Stimulated activated CD8-positive, alpha-beta memory T cell treated with anti-CD3 and anti-CD28 coated beads, Interleukin-2, amount 100 ng/mL, for 48 hours (primary cell): ENCODE measurements around the gene CACNB2.

Experiments
- DNase-seq, 2 donors: peaks; one replicate each; pipeline ENCODE4 v3.0.0-alpha.2; 2020; ENCODE audit warnings: low read depth in 2 of 2

The CACNB2 gene

DNA sequence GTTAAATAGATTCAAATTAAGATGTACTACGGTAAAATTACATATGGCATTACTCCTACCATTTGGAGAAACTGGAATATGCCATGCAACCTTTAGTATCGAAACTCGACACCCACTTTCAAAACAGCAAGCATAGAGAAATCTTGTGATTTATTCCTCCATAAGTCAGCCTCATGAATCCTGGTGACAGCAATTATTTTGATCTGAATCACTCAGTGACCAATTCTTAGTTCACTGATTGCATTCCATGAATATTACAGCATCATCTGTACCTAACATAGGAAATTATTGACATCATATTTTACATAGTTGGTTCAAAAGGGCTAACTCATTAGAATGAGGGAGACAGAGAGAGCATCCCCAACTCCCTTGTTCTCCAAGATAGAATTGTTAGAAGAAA is 89.6 kb downstream of the CACNB2 start:
- no peak for DNase-seq

- DNase-seq: no peak
Measured at GRCh38 chr10:18230794-18231193, 90.6 kb downstream of the CACNB2 start.

DNA sequence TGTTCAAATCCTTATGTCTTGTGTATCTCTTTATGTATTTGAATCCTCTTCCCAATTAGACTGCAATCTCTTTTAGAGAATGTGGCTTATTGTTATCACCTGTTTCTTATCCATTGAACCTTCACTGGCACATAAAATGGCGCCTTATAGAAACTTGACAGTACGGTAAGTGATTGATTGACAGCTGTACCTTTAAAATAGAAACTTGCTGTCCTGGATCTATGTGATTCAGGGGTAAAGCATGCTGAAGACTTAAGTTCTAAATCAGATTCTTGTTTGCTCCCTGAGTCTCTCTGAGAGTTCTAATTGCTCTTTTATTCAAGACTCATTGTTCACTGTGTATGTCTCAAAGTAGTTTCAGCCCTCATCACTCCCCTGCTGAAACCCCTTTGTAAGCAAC is 91.3 kb downstream of the CACNB2 start:
- DNase-seq: no peak

DNA sequence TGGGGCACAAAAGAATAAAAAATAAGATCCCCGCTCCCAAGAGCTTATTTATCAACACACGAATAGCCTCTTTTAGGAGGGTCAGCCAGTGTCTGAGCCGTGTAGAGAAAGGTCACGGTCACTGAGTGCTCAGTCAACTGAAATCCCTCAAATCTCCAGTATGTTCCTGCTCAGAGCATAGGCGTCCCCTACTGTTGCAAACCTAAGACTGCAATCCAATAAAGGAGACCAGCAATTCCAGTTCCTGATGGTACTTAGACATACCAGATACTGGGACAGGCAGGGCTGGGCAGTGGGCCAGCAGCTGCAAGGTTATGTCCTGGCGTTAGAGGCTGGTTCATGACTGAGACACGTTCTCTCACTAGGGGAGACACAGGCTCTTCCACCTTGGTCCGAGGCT is 93.6 kb downstream of the CACNB2 start:
- DNase-seq: no peak

GRCh38 chr10:18235477-18235876 is 95.3 kb downstream of the CACNB2 start:
- DNase-seq: no peak

GRCh38 chr10:18236756-18237155 is 96.5 kb downstream of the CACNB2 start:
- no peak for DNase-seq

DNA sequence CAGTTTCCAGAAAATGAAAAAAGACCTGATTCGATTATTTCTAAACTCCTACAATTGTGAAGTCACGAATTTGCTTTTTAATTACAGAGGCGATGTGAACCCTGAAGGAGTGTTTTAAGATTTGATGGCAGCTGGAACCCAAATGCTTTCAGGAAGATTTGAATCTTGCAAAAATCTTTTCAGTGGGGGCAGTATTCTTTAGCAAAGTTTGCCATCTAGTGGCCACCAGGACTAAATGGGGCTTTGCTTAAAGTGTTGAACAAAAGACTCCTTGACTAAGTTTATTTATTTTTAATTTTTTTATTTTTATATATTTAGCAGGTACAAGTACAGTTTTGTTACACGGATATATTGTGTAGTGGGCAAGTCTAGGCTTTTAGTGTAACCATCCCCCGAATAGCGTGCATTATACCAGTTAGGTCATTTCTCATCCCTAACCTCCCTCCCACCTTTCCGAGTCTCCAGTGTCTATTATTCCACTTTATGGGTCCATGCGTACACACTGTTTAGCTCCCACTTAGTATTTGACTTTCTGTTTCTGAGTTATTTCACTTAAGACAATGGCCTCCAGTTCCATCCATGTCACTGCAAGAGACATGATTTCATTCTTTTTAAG is 98.8 kb downstream of the CACNB2 start:
- no peak for DNase-seq

GRCh38 chr10:18240185-18240882 is 100.1 kb downstream of the CACNB2 start:
- no peak for DNase-seq

GRCh38 chr10:18246967-18247366 is 106.7 kb downstream of the CACNB2 start:
- no peak for DNase-seq

- no peak for DNase-seq
Measured at GRCh38 chr10:18252086-18252485, 111.9 kb downstream of the CACNB2 start.

- DNase-seq: no peak
Measured at GRCh38 chr10:18254086-18254485, 113.9 kb downstream of the CACNB2 start.

- DNase-seq: no peak
Measured at GRCh38 chr10:18254692-18255091, 114.5 kb downstream of the CACNB2 start.

GRCh38 chr10:18260310-18260922 is 120.2 kb downstream of the CACNB2 start:
- DNase-seq: no peak

- DNase-seq: no peak
Measured at GRCh38 chr10:18261063-18261610, 120.9 kb downstream of the CACNB2 start.

- DNase-seq: no peak
Measured at GRCh38 chr10:18261768-18262231, 121.6 kb downstream of the CACNB2 start.

DNA sequence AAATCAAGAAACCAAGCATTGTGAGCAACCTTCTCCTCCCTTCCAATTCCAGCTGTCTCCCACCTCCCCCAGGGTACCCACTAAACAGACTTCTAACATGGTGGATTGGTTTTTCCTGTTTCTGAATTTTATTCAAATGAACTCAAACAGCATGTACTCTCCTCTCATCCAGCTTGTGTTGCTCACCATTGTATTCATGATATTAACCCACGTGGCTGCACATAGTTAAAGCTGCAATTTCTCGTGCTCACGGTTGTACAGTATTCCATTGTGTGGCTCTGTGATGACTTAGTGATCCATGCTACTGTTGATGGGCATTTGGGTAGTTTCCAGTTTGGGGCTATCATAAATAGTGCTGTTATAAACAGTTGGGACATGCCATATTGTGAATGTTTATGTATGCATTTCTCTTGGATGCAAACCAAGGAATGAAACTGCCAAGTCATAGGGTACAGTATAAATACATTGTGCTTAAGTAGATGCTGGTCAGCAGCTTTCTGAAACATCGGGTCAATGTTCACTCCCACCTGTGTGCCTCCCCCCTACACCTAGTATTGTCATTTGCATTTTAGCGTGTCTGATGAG is 124.3 kb downstream of the CACNB2 start:
- no peak for DNase-seq

- DNase-seq: no peak
Measured at GRCh38 chr10:18268005-18268404, 127.8 kb downstream of the CACNB2 start.

- DNase-seq: no peak
Measured at GRCh38 chr10:18271491-18271890, 131.3 kb downstream of the CACNB2 start.

DNA sequence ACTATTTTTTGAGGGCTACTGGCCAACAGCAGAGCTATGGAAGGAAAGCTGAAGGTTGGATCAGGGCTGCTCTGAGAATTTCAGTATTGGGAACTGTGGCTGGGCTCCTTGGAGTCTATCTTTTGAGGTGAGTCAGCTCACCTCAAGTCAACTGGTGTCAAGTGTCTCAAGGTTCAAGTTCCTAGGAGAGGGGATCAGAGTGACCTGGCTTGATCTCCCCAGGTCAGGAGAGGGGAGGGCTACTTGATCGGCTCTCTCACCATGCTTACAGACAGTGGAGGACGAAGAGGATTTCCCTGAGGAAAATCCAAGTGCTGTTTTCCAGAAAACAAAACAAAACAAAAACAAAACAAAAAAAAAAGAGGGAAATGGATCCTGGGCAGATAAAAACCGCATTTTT is 132.8 kb downstream of the CACNB2 start:
- no peak for DNase-seq

GRCh38 chr10:18278181-18278580 is 138.0 kb downstream of the CACNB2 start:
- no peak for DNase-seq

GRCh38 chr10:18279173-18279572 is 138.9 kb downstream of the CACNB2 start:
- no peak for DNase-seq

GRCh38 chr10:18282094-18282493 is 141.9 kb downstream of the CACNB2 start:
- DNase-seq: no peak
